HG03196 (cell line): ENCODE data around the gene TBC1D3G.
"Not testable (repeated sequence)": the region's sequence is repeated elsewhere in the genome, so short reads cannot be mapped to it uniquely, and the experiment has no call there.

Source experiments
- ATAC-seq: cut with Tn5 transposase; IDR thresholded peaks from one replicate; pipeline ENCODE4 v1.9.1; 2021; ENCODE audit not compliant: unreplicated experiment

Gene TBC1D3G

DNA sequence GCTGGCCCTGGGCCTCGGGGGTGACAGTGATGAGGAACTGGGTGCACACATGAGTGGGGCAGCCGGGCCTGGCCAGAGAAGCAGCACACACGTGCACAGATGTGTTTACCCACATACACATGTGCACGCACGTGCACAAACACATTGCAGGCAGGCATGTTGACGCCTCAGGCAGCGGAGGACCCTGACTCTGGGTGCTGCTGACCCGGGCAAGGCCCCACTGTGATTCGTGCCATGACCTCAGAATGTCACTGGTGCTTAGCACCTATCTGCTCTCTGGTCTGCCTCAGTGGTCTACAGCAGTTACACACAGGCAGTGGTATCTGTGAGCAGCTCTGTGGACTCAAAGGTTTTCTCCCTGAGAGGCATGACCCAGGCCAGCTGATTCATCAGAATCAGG is at the start of gene TBC1D3G:
TBC1D3G (plus strand) TSS at position 301 of the 400 bp plus-strand sequence. CDS start 1,528 bp downstream, outside the sequence.
- not testable (repeated sequence) for ATAC-seq

- not testable (repeated sequence) for ATAC-seq
Measured at GRCh38 chr17:36283256-36283655, 40.4 kb upstream of the TBC1D3G start.

DNA sequence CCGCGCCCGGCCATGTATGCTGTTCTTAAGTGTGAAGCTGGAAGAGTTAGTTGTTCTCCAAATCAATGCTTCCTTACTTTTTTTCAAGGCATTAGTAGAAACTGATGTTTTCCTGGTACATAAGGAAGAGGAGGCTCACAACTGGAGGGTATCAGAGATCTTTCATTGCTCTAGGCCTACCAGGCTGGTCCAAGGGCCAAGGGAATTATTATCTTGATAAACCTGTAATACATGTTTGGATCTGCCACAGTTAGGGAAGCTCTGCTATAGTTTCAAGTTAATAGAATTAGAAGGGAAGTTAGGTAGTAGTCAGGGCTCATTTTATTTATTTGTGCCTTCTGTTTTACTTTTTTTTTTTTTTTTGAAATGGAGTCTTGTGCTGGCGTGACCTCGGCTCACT is 39.5 kb upstream of the TBC1D3G start:
- not testable (repeated sequence) for ATAC-seq

- ATAC-seq = not testable (repeated sequence)
Measured at GRCh38 chr17:36289965-36290612, 33.6 kb upstream of the TBC1D3G start.

- not testable (repeated sequence) for ATAC-seq
Measured at GRCh38 chr17:36295161-36295560, 28.5 kb upstream of the TBC1D3G start.

DNA sequence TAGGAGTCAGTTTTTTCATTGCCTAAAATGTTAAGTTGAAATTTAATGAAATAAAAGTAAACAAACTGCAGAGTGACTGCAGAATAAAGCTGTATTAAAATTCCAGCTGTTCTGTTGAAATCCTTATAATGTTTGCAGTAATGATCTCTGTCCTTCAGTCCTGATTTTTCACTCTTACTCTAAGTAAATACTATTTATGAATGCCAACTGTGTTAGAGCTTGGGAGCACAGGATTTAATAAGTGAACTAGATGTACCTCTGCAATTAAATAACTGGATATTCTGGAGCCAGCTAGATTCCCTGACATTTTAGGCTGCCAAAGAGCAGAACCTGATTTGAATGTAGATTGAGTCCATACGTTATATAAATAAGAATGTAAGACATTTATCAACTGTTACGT is 7.9 kb upstream of the TBC1D3G start:
- not testable (repeated sequence) for ATAC-seq

DNA sequence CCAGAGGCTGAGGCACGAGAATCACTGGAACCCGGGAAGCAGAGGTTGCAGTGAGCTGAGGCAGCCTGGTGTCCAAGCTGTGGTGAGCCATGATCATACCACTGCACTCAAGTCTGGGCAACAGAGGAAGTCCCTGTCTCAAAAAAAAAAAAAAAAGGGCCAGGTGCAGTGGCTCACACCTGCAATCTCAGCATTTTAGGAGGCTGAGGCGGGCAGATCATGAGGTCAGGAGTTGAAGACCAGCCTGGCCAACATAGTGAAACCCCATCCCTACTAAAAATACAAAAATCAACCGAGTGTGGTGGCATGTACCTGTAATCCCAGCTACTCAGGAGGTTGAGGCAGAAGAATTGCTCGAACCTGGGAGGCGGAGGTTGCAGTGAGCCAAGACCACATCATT is 38.8 kb downstream of the TBC1D3G start:
- ATAC-seq = not testable (repeated sequence)

DNA sequence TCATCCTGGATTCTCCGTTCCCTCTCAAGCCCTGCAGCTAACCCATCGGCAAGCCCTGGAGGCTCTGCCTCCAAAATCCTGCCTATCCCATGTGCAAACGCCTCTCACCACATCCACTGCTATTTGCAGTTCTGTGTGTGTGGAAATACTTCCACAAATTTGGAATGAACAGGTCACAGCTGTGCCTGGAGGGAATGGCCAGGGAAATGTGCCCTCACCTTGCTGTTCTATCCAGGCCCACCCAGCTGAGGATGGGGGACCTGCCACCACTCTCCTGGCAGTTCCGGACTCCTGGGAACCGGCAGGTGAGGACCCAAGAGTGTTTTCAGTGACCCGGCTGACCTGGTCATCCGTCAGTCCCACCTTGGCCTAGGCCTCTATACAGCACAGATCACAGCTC is 52.3 kb downstream of the TBC1D3G start:
- ATAC-seq = not testable (repeated sequence)
